ENCODE measurements around the gene PRKCD.
"Not testable (repeated sequence)": the region's sequence is repeated elsewhere in the genome, so short reads cannot be mapped to it uniquely, and the experiment has no call there.

Gene PRKCD

GRCh38 chr3:53140847-53141845 lies 19.9 kb upstream of the PRKCD start:
- DNase-seq, result no peak

- DNase-seq, result no peak
Measured at GRCh38 chr3:53142986-53143385, 18.0 kb upstream of the PRKCD start.

GRCh38 chr3:53144446-53144845 lies 16.6 kb upstream of the PRKCD start:
- no peak for DNase-seq

GRCh38 chr3:53144862-53145712 lies 15.9 kb upstream of the PRKCD start:
- no peak for DNase-seq

GRCh38 chr3:53145713-53146080 lies 15.3 kb upstream of the PRKCD start:
- no peak for DNase-seq

DNA sequence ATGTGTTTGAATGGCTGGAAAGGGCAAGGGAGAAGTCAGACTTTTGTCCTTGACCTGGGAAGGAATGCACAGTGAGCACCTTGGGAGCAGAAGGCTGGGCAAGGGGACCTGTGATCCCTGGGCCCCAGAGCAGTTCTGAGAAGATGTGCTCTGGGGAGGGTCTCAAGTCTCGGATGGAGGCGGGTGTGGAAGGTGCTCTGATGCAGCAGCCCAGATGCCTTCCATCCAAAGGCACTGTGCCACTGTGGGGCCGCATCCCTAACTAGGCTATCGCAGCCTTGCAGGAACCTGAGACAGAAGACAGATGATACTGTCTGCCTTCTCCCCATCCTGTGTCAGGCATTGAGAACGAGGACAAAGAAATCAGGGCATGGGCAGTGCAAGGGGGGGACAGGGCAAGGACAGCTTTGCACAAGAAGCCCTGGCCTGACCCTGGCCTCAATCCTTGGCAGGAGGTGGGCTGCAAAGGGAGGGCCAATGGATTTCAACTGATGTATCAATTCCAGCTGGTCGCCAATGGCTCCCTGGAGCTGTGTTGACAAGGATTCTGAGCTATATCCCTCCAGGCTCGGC lies 14.6 kb upstream of the PRKCD start:
- DNase-seq, result no peak

GRCh38 chr3:53147151-53147902 lies 13.7 kb upstream of the PRKCD start:
- DNase-seq, result no peak

GRCh38 chr3:53147903-53148400 lies 13.1 kb upstream of the PRKCD start:
- DNase-seq, result no peak

DNA sequence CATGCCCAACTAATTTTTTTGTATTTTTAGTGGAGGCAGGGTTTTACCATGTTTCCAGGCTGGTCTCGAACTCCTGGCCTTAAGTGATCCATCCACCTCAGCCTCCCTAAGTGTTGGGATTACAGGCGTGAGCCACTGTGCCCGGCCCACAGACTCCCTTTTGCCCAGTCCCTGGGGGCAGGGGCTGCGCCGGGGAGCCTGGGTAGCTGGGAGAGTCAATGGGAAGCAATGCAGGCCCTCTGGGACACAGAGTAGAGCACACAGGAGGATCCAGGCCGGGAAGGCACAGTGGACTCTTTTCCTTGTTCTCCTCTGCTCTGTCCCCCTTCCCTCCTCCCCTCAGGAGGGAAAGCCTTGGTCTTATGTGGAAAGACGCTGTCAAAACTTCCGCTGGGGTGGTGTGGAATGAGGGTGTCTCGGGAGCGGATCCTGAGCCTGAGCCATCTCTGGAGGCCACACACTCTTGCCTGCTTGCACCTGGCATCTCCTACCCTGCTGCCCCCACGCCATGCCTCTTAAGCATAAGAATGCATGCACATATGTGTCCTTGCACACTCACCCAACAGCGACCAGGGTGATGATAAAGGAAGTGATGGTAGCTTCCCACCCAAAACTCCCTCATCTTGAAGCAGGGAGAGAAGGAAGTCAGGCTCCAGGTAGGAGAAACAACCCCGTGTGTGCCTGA lies 11.9 kb upstream of the PRKCD start:
- no peak for DNase-seq

DNA sequence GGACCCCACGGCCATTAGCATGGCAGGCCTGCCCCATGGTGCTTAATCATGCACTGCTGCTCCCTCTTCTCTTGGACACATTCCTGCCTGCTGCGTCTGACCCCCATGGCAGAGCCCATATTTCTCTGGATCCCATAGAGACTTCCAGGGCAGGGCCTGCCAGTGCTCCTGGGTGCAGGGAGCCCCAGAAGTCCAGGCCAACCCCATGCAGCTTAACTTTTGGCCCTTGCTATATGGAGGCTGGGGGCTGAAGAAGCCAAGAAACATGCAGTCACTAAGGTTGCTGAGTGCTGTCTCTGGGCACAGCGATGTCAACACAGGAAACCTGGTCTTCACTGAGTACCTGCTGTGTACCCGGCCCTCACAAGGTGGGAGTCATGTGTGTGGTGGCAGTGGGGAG lies 11.3 kb upstream of the PRKCD start:
- no peak for DNase-seq

GRCh38 chr3:53150247-53151085 lies 10.5 kb upstream of the PRKCD start:
- DNase-seq, result no peak

DNA sequence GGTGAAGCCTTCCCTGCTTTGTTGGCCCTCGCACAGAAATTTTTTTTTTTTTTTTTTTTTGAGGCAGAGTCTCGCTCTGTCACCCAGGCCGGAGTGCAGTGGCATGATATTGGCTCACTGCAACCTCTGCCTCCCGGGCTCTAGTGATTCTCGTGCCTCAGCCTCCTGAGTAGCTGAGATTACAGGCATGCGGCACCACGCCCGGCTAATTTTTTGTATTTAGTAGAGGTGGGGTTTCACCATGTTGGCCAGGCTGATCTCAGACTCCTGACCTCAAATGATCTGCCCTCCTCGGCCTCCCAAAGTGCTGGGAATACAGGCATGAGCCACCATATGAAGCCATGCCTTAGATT lies 9.9 kb upstream of the PRKCD start:
- not testable (repeated sequence) for DNase-seq

- no peak for DNase-seq
Measured at GRCh38 chr3:53151465-53151864, 9.5 kb upstream of the PRKCD start.

DNA sequence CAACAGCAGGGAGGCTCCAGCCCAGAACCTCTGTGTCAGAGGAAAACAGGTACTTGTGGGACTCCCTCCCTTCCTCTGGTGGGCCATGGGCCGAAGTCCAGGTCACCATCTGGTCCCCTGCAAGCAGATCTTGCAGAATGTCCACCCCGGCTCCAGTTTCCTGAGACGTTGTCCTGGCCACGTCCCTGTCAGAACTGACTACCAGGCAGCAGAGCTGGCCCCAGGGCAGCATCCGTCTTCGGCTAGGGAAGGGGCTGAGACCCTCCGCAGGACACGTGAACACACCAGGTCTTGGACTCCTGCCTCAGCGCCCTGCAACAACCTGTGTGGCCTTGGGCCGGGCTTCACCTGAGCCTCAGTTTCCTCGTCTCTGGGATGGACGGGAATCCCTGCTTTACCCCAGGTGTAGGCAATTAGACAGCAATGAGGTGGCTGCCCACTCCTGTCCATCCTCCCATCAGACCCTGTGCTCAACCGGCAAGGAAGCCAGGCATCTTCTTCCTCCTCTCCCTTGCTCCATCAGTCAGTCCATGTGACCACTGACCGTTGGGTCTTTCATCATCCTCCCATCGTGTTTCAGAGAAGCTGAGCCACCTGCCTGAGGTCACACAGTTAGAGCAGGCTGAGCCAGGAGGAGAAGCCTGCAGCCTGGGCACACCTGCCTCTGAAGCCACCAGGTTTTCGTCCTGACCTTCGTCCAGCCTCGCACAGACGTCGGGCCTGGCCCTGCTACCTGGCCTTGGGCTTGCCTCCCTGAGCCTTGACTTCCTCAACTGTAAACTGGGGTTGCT lies 8.9 kb upstream of the PRKCD start:
- no peak for DNase-seq

DNA sequence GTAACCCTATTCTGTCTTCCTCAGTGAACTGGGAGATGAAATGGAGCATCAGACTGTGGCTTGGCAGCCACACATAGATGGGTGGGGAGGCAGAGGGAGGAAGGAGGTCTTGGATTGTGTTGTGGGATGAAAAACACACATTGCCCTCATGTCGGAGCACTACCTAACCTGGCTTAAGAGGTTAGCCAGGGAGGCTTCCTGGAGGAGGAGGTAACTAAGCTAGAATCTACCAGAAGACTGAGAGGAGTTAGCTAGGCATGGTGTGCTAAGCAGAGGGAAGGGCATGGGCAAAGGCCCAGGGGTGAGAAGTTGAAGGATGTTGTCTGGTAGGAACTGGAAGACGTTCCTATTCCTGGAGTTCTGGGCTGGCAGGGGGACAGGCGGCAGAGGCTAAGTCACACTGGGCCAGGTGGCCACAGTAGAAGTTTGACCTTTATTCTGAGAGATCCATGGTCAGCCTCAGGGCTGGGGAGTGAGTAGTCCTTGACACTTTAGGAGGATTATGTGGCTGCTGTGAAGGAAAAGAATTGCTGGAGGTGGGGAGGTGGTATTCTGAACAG lies 7.7 kb upstream of the PRKCD start:
- DNase-seq, result no peak

DNA sequence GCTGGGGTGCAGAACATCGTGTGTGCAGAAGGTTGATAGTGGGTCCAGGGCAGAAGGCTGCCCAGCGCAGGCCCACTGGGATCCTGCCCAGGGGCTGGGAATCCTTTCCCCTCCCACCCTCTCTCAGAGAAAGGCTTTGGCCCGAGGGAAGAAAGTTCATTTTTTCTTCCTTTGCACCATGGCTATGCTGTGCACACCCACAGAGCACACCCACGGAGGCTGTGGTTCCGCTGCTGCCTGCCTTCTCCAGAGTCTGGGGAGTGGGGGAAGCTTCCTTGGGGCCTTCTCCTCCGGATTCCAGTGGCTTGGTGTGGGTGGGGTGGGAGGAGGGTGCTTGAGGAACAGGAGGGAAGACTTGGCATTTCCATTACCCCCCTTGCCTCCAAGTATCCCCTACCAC lies 7.0 kb upstream of the PRKCD start:
- DNase-seq, result no peak

DNA sequence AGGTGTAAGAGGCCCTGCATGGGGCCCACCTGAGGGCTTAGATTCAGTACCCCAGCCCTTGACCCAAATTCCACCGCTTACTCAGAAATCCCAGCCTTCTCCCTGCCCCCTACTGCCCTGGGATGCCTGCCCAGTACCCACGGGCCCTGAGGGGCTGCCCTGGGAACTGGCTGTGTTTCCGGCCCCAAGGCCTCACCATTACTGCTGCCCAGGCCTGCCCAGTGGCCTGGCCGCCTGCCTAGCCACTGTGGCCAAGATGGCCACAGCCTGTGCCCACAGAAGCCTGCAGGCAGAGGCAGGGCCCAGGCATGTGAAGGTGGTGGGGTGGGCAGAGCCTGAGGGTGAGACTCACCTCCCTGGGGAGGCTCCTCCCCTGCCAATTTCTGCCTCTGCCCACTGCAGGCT lies 6.1 kb upstream of the PRKCD start:
- DNase-seq, result no peak

DNA sequence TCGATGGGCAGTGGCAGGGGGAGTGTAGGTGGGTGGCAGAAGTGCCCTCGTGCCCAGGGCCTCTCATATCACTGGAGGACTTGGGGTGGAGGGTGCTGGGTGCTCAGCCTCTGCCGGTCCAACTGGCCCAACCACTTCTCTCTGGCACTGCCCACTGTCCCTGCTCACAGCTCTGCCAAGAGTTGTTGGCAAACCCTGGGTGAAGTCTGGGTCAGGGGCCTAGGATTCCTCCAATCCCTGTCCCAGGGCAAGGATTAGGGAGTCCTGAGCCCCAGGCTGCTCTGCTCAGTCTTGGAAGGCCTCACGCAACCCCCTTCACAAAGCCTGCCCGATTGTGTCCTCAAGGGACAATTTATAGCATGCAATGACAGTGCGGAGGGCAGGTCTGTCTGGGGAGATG lies 5.2 kb upstream of the PRKCD start:
- no peak for DNase-seq

DNA sequence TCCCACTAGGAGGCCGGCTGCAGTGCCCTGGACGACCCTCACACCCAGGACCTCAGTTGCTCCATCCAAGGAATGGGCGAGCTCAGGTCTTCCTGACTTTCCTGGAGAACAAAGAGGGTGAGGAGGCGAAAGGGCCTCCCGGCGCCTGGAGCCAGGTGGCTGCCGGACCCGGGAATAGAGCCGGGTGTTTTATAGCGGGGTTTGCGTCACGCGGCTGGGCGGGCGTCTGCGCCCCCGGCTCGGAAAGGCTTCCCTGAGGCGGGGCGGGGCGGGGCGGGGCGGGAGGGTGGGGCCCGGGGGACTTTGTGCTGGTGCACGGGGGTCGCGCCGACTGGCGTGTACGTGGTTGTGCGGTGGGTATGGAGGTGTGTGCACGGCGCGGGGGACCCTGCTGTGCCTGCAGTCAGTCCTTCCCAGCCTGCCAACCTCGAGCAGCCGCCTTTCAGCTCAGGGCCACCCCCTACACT lies 4.6 kb upstream of the PRKCD start:
- no peak for DNase-seq

Measured in activated T-cell treated with anti-CD3 and anti-CD28 coated beads for 4 hours (primary cell).